DOHH2 (cell line): ENCODE measurements around the gene SLC22A4.

Experiments used
- CTCF ChIP-seq: fragments of 200-600 bp; sonication (generic); IDR thresholded peaks from one replicate; pipeline ENCODE4 v1.5.1; 2014; ENCODE audit warnings: antibody characterized with exemption, mild to moderate bottlenecking, low read depth, low read length; ENCODE audit not compliant: poor library complexity, severe bottlenecking
- EZH2phosphoT487 ChIP-seq: fragments of 200-600 bp; sonication (generic); IDR thresholded peaks from 2 replicates; pipeline ENCODE4 v1.6.1; 2017; ENCODE audit warnings: borderline replicate concordance, mild to moderate bottlenecking, antibody characterized with exemption, low read length, moderate library complexity, mixed read lengths

GRCh38 chr5:132380047-132380446 lies 85.9 kb downstream of the SLC22A4 start:
- TF ChIP-seq CTCF (no peak), EZH2phosphoT487 (no peak)
